Neural cell (in vitro differentiated cells): Measurements from ENCODE around the gene JAKMIP3. TPM values are rescaled to one million over a fixed set of nuclear protein-coding genes. Genes with fewer than 3 reads are reported as not detected.

ENCODE experiments used
- H2AFZ ChIP-seq: fragments of 200-600, 300-800 bp; sonication (generic), shearing (Covaris generic); 2 replicates; pipeline ENCODE4 v1.6.0; 2014; ENCODE audit warnings: low read depth, mild to moderate bottlenecking, antibody characterized with exemption, low read length, moderate library complexity
- H3F3A ChIP-seq: fragments of 200-600 bp; shearing (Covaris generic); 2 replicates; pipeline ENCODE4 v1.6.1; 2016; ENCODE audit warnings: mild to moderate bottlenecking, moderate library complexity, mixed read lengths, antibody characterized with exemption, low read length; ENCODE audit not compliant: insufficient read depth, poor library complexity, severe bottlenecking
- H3K27ac ChIP-seq: fragments of 200-600, 300-800 bp; sonication (generic), shearing (Covaris generic); 2 replicates; pipeline ENCODE4 v1.5.1; 2014; ENCODE audit warnings: mild to moderate bottlenecking, low read length, moderate library complexity
- H3K27me3 ChIP-seq: fragments of 300-800, 200-600 bp; sonication (generic), shearing (Covaris generic); 2 replicates; pipeline ENCODE4 v1.6.0; 2014; ENCODE audit warnings: mild to moderate bottlenecking, low read depth, low read length, moderate library complexity; ENCODE audit not compliant: insufficient read depth
- H3K36me3 ChIP-seq: fragments of 300-800, 200-600 bp; sonication (generic), shearing (Covaris generic); 2 replicates; pipeline ENCODE4 v1.5.1; 2014; ENCODE audit warnings: mild to moderate bottlenecking, antibody characterized with exemption, low read length, moderate library complexity; ENCODE audit not compliant: insufficient read depth
- H3K4me2 ChIP-seq: fragments of 300-800, 200-600 bp; sonication (generic), shearing (Covaris generic); 2 replicates; pipeline ENCODE4 v1.6.0; 2014; ENCODE audit warnings: mild to moderate bottlenecking, low read length
- H3K4me3 ChIP-seq: fragments of 300-800, 200-600 bp; sonication (generic), shearing (Covaris generic); 2 replicates; pipeline ENCODE4 v1.5.1; 2014; ENCODE audit warnings: mild to moderate bottlenecking, low read length, moderate library complexity
- H3K79me2 ChIP-seq: fragments of 200-600 bp; shearing (Covaris generic); replicated peaks from 2 replicates; pipeline ENCODE4 v1.6.0; 2014; ENCODE audit warnings: mild to moderate bottlenecking, low read length, moderate library complexity; ENCODE audit not compliant: insufficient read depth
- H3K9ac ChIP-seq: fragments of 300-800, 200-600 bp; sonication (generic), shearing (Covaris generic); 2 replicates; pipeline ENCODE4 v1.6.1; 2016; ENCODE audit warnings: mild to moderate bottlenecking, low read length, mixed read lengths
- H3K9me2 ChIP-seq: fragments of 200-600 bp; shearing (Covaris generic); 2 replicates; pipeline ENCODE4 v1.6.1; 2016; ENCODE audit warnings: mild to moderate bottlenecking, low read length, mixed read lengths; ENCODE audit not compliant: insufficient read depth
- H3K9me3 ChIP-seq: fragments of 200-600, 300-800 bp; sonication (generic), shearing (Covaris generic); 2 replicates; pipeline ENCODE4 v1.6.1; 2016; ENCODE audit warnings: mild to moderate bottlenecking, mixed run types, low read length, moderate library complexity, mixed read lengths
- H4K20me1 ChIP-seq: fragments of 200-600 bp; shearing (Covaris generic); 2 replicates; pipeline ENCODE4 v1.6.1; 2016; ENCODE audit warnings: mild to moderate bottlenecking, mixed run types; ENCODE audit not compliant: insufficient read depth
- CTCF ChIP-seq: fragments of 450-650 bp; IDR thresholded peaks from 2 replicates; pipeline ENCODE4 v1.5.1; 2014; ENCODE audit warnings: antibody characterized with exemption, mild to moderate bottlenecking, moderate library complexity; ENCODE audit not compliant: poor library complexity, severe bottlenecking
- EP300 ChIP-seq: fragments of 450-650 bp; conservative IDR thresholded peaks from 2 replicates; pipeline ENCODE4 v1.6.1; 2014; ENCODE audit warnings: antibody characterized with exemption, mild to moderate bottlenecking, moderate library complexity; ENCODE audit not compliant: poor library complexity, severe bottlenecking
- EZH2 ChIP-seq: fragments of 200-600, 300-800 bp; shearing (Covaris generic), sonication (generic); IDR thresholded peaks from 2 replicates; pipeline ENCODE4 v1.6.1; 2014; ENCODE audit warnings: antibody characterized with exemption, low read length, borderline replicate concordance, mild to moderate bottlenecking; ENCODE audit not compliant: insufficient read depth, poor library complexity, severe bottlenecking
- MXI1 ChIP-seq: fragments of 450-650 bp; conservative IDR thresholded peaks from 2 replicates; pipeline ENCODE4 v1.6.1; 2014; ENCODE audit warnings: antibody characterized with exemption, mild to moderate bottlenecking; ENCODE audit not compliant: poor library complexity, severe bottlenecking
- POLR2AphosphoS5 ChIP-seq: IDR thresholded peaks from 2 replicates; pipeline ENCODE4 v1.6.1; 2012
- RAD21 ChIP-seq: fragments of 450-650 bp; conservative IDR thresholded peaks from 2 replicates; pipeline ENCODE4 v1.6.1; 2014; ENCODE audit warnings: antibody characterized with exemption, mild to moderate bottlenecking, moderate library complexity
- SMC3 ChIP-seq: fragments of 450-650 bp; conservative IDR thresholded peaks from 2 replicates; pipeline ENCODE4 v1.6.1; 2014; ENCODE audit warnings: antibody characterized with exemption, mild to moderate bottlenecking, moderate library complexity; ENCODE audit not compliant: poor library complexity
- TAF1 ChIP-seq: IDR thresholded peaks from 2 replicates; pipeline ENCODE4 v1.6.1; 2012; ENCODE audit warnings: low read depth
- polyA plus RNA-seq: library from polyadenylated mRNA; depleted of rRNA; stranded (reverse); fragments of >200 nt; gene quantifications from 2 replicates; pipeline ENCODE4 v1.2.3, GENCODE V29; 2014
- TF ChIP-seq, protein P1 (sequence below): IDR thresholded peaks from 2 replicates; pipeline ENCODE4 v1.6.1; 2012; ENCODE audit warnings: borderline replicate concordance

The JAKMIP3 gene
- polyA plus RNA-seq, 1 donor from 2014 or later, result 5.1 TPM

DNA sequence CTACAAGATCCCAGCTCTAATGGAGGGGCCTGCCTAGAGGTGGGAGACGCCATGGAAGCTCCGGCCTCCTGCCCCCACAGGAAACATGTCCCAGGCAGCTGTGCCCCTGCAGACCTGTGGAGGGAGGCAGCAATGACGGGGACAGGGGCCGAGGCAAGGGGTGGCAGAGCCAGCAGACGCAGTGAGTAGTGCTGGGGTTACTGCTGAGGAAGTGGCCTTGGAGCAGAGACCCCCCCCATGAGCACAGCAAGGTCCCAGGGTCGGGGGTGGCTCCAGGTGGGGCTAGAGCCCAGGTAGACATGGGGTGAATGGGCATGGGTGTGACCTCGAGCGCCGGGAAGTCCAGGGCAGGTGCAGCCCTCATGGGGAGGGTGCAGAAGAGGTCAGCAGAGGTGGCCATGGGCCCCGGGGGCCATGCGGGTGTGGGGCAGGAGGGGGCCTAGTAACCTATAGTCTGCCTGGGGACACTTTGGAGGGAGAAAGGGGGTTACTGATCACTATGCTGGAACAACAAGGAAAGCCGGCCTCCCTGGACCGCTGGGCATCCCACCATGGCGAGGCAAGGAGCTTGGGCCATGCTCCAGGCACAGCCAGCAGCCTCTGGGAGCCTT lies 45.5 kb downstream of the JAKMIP3 start:
- no peaks in the 10 kb centered on the region for H3K9me2 ChIP-seq
- no peaks in the 10 kb centered on the region for H3F3A ChIP-seq
- H3K79me2 ChIP-seq, result no peaks in the 10 kb centered on the region
- H3K36me3 ChIP-seq, result no peaks in the 10 kb centered on the region
- H3K4me2 ChIP-seq, result no peak overlapping the region
- no peak overlapping the region for H2AFZ ChIP-seq
- no peaks in the 10 kb centered on the region for H3K27me3 ChIP-seq
- H3K4me3 ChIP-seq, result no peak overlapping the region
- no peaks in the 10 kb centered on the region for H4K20me1 ChIP-seq
- no peak for TF ChIP-seq EP300
- TF ChIP-seq CTCF, result no peak
- TF ChIP-seq, protein P1, sequence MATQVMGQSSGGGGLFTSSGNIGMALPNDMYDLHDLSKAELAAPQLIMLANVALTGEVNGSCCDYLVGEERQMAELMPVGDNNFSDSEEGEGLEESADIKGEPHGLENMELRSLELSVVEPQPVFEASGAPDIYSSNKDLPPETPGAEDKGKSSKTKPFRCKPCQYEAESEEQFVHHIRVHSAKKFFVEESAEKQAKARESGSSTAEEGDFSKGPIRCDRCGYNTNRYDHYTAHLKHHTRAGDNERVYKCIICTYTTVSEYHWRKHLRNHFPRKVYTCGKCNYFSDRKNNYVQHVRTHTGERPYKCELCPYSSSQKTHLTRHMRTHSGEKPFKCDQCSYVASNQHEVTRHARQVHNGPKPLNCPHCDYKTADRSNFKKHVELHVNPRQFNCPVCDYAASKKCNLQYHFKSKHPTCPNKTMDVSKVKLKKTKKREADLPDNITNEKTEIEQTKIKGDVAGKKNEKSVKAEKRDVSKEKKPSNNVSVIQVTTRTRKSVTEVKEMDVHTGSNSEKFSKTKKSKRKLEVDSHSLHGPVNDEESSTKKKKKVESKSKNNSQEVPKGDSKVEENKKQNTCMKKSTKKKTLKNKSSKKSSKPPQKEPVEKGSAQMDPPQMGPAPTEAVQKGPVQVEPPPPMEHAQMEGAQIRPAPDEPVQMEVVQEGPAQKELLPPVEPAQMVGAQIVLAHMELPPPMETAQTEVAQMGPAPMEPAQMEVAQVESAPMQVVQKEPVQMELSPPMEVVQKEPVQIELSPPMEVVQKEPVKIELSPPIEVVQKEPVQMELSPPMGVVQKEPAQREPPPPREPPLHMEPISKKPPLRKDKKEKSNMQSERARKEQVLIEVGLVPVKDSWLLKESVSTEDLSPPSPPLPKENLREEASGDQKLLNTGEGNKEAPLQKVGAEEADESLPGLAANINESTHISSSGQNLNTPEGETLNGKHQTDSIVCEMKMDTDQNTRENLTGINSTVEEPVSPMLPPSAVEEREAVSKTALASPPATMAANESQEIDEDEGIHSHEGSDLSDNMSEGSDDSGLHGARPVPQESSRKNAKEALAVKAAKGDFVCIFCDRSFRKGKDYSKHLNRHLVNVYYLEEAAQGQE, result no peak
- no peak for TF ChIP-seq RAD21
- no peak for TF ChIP-seq SMC3
- TF ChIP-seq POLR2AphosphoS5, result no peak
- no peak for TF ChIP-seq EZH2
- no peak for TF ChIP-seq TAF1
- no peak for TF ChIP-seq MXI1
- no peaks in the 10 kb centered on the region for H3K9me3 ChIP-seq
- H3K9ac ChIP-seq, result no peak overlapping the region
- H3K27ac ChIP-seq, result no peak overlapping the region

DNA sequence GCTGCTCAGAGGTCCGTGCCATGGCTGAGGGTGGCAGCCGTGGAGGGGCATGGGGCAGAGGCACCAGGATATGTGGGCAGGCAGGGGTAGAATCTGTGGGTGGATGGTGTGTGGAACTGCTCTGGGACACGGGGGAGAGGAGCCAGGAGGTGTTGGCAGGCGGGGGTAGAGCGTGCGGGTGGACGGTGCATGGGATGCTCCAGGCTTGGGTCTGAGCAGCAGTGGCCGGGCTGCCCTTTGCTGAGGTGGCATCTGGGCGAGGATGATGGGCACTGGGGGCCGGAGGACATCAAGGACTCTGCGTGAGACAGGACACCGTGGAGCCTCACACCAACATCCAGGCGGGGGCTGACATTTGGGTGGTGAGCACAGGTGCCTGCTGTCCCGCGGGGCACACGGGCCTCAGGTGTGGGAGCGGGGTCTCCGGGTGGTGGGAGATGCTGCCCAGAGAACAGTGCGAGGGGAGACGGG lies 46.2 kb downstream of the JAKMIP3 start:
- H3K79me2 ChIP-seq, result no peaks in the 10 kb centered on the region
- no peak overlapping the region for H3K27ac ChIP-seq
- no peaks in the 10 kb centered on the region for H4K20me1 ChIP-seq
- no peak overlapping the region for H3K4me2 ChIP-seq
- H3K4me3 ChIP-seq, result no peak overlapping the region
- no peaks in the 10 kb centered on the region for H3F3A ChIP-seq
- TF ChIP-seq POLR2AphosphoS5 (no peak), EP300 (no peak), EZH2 (no peak), SMC3 (no peak), TAF1 (no peak), MXI1 (no peak), RAD21 (no peak), CTCF (no peak)
- TF ChIP-seq, protein P1, result no peak
- no peak overlapping the region for H2AFZ ChIP-seq
- H3K9me3 ChIP-seq, result no peaks in the 10 kb centered on the region
- no peaks in the 10 kb centered on the region for H3K9me2 ChIP-seq
- no peaks in the 10 kb centered on the region for H3K27me3 ChIP-seq
- H3K36me3 ChIP-seq, result no peaks in the 10 kb centered on the region
- H3K9ac ChIP-seq, result no peak overlapping the region
